HepG2 (cell line): ENCODE results near the gene EMC8. TPM values are rescaled to one million over a fixed set of nuclear protein-coding genes. Genes with fewer than 3 reads are reported as not detected.
A peak's percentile ranks its signal among the peaks of the same experiment; 100 is the strongest.

Experiments
- ATF6 ChIP-seq: sonication (generic); formaldehyde crosslinking; conservative IDR thresholded peaks from 2 replicates; pipeline ENCODE4 v1.4.0; 2020; ENCODE audit warnings: missing genetic modification reagents
- CAMTA2 ChIP-seq: sonication (generic); formaldehyde crosslinking; IDR thresholded peaks from 2 replicates; pipeline ENCODE4 v1.4.0; 2020; ENCODE audit warnings: mild to moderate bottlenecking, missing genetic modification reagents, borderline replicate concordance
- CREM ChIP-seq, 2 experiments: sonication (generic) in 1 of 2; formaldehyde crosslinking in 1 of 2; IDR thresholded peaks; 2 replicates each; pipeline versions ENCODE4 v1.4.0 to v1.6.1; 2016 to 2020; ENCODE audit warnings: antibody characterized with exemption in 1 of 2, mild to moderate bottlenecking in 1 of 2, missing genetic modification reagents in 1 of 2
- JUND ChIP-seq: sonication (generic); formaldehyde crosslinking; IDR thresholded peaks from 2 replicates; pipeline ENCODE4 v1.8.0; 2022; ENCODE audit warnings: mild to moderate bottlenecking, missing genetic modification reagents
- KLF12 ChIP-seq: sonication (generic); formaldehyde crosslinking; IDR thresholded peaks from 2 replicates; pipeline ENCODE4 v1.4.0; 2020; ENCODE audit warnings: missing genetic modification reagents, borderline replicate concordance
- MYNN ChIP-seq: sonication (generic); formaldehyde crosslinking; IDR thresholded peaks from 2 replicates; pipeline ENCODE4 v1.4.0; 2020; ENCODE audit warnings: mild to moderate bottlenecking, low read depth, missing genetic modification reagents
- PCBP2 ChIP-seq: fragments of 200-400 bp; formaldehyde crosslinking; optimal IDR thresholded peaks from 2 replicates; pipeline ENCODE3; 2018; ENCODE audit warnings: low read length, low read depth; ENCODE audit not compliant: poor library complexity, severe bottlenecking
- POLR2A ChIP-seq, 2 experiments: IDR thresholded peaks; 2 replicates each; pipeline ENCODE4 v1.6.1; 2011; ENCODE audit warnings: low read depth in 2 of 2, low read length in 2 of 2, mild to moderate bottlenecking in 1 of 2, moderate library complexity in 1 of 2; ENCODE audit not compliant: insufficient read depth in 1 of 2
- POLR2G ChIP-seq: fragments of 200-400 bp; formaldehyde crosslinking; IDR thresholded peaks from 2 replicates; pipeline ENCODE4 v1.6.1; 2018; ENCODE audit warnings: mild to moderate bottlenecking, low read depth, low read length, moderate library complexity
- RXRB ChIP-seq: IDR thresholded peaks from 2 replicates; pipeline ENCODE4 v1.6.1; 2016; ENCODE audit warnings: borderline replicate concordance, missing genetic modification reagents, missing compliant biosample characterization
- SALL1 ChIP-seq: sonication (generic); formaldehyde crosslinking; IDR thresholded peaks from 2 replicates; pipeline ENCODE4 v1.8.0; 2022; ENCODE audit warnings: mild to moderate bottlenecking, missing genetic modification reagents
- SCMH1 ChIP-seq: sonication (generic); formaldehyde crosslinking; IDR thresholded peaks from 2 replicates; pipeline ENCODE4 v1.9.0; 2021; ENCODE audit warnings: missing genetic modification reagents, mild to moderate bottlenecking, borderline replicate concordance
- SMAD1 ChIP-seq: sonication (generic); formaldehyde crosslinking; IDR thresholded peaks from 2 replicates; pipeline ENCODE4 v1.4.0; 2020; ENCODE audit warnings: missing genetic modification reagents, low read depth, mild to moderate bottlenecking, borderline replicate concordance
- SMARCC2 ChIP-seq: fragments of 450-650 bp; IDR thresholded peaks from 2 replicates; pipeline ENCODE4 v1.6.1; 2017; ENCODE audit warnings: antibody characterized with exemption, mild to moderate bottlenecking
- SRSF9 ChIP-seq: fragments of 200-400 bp; formaldehyde crosslinking; IDR thresholded peaks from 2 replicates; pipeline ENCODE4 v1.6.1; 2018; ENCODE audit warnings: borderline replicate concordance, mild to moderate bottlenecking, low read depth, low read length; ENCODE audit not compliant: insufficient read depth, poor library complexity, severe bottlenecking
- TBX3 ChIP-seq: fragments of 450-650 bp; IDR thresholded peaks from 2 replicates; pipeline ENCODE4 v1.6.1; 2017; ENCODE audit warnings: antibody characterized with exemption, mild to moderate bottlenecking, inconsistent platforms, borderline replicate concordance
- ZBED4 ChIP-seq: sonication (generic); formaldehyde crosslinking; IDR thresholded peaks from 2 replicates; pipeline ENCODE4 v1.4.0; 2020; ENCODE audit warnings: missing genetic modification reagents, borderline replicate concordance
- ZNF292 ChIP-seq: sonication (generic); formaldehyde crosslinking; IDR thresholded peaks from 2 replicates; pipeline ENCODE4 v1.8.1; 2022; ENCODE audit warnings: mild to moderate bottlenecking, low read depth, missing genetic modification reagents, borderline replicate concordance
- ZNF333 ChIP-seq: sonication (generic); formaldehyde crosslinking; IDR thresholded peaks from 2 replicates; pipeline ENCODE4 v1.4.0; 2020; ENCODE audit warnings: mild to moderate bottlenecking, missing genetic modification reagents, borderline replicate concordance
- ZNF335 ChIP-seq: sonication (generic); formaldehyde crosslinking; IDR thresholded peaks from 2 replicates; pipeline ENCODE4 v1.4.0; 2020; ENCODE audit warnings: missing genetic modification reagents
- ZNF564 ChIP-seq: sonication (generic); formaldehyde crosslinking; IDR thresholded peaks from 2 replicates; pipeline ENCODE4 v1.8.1; 2023; ENCODE audit warnings: mild to moderate bottlenecking, missing genetic modification reagents
- ZNF780A ChIP-seq: sonication (generic); formaldehyde crosslinking; IDR thresholded peaks from 2 replicates; pipeline ENCODE4 v1.8.0; 2022; ENCODE audit warnings: mild to moderate bottlenecking, missing genetic modification reagents, moderate library complexity
- ZNF891 ChIP-seq: sonication (generic); formaldehyde crosslinking; IDR thresholded peaks from 2 replicates; pipeline ENCODE4 v1.5.0; 2020; ENCODE audit warnings: mild to moderate bottlenecking, missing genetic modification reagents
- polyA plus RNA-seq, 8 experiments: library from polyadenylated mRNA; depleted of rRNA in 3 of 8; stranded (reverse) in 7 of 8; unstranded in 1 of 8; fragments of >200 nt; fragmentation: Illumina TruSeq in 4 of 8; extraction: Trizol in 4 of 8; gene quantifications; 2 replicates each; pipeline versions ENCODE4 v1.2.1 to v1.2.3, GENCODE V29; 2011 to 2016; ENCODE audit warnings: low read depth in 4 of 8, missing spikeins in 1 of 8, mixed read lengths in 1 of 8; ENCODE audit not compliant: insufficient read depth in 1 of 8
- total RNA-seq, 5 experiments: library from RNA; depleted of rRNA; stranded (reverse); fragments of >200 nt; fragmentation: Illumina TruSeq; extraction: Trizol; gene quantifications; 2 replicates each; pipeline ENCODE4 v1.2.3, GENCODE V29; 2016; ENCODE audit warnings: low read depth in 1 of 5

EMC8 gene
- total and polyA plus RNA-seq, 2 of the 13 experiments (the other 11 are each of a cell fraction or from before 2014, with no cell fraction given): 55.0 to 76.0 TPM

GRCh38 chr16:85847681-85848601 lies 48.6 kb upstream of the EMC8 start (continued):
- no peak for TF ChIP-seq SMARCC2
- no peak for TF ChIP-seq SRSF9
- peak; percentile 41 for TF ChIP-seq ZNF891 (CRISPR knock-in tag)
- TF ChIP-seq ZNF292 (CRISPR knock-in tag): peak; percentile 97
- TF ChIP-seq CAMTA2 (CRISPR knock-in tag): peak; percentile 49; the same call in 1 of the 2 replicates
- peak; percentile 57 to 82; a peak in 3 of 4 replicates for TF ChIP-seq POLR2A (IDR thresholded peaks at IDR 0.05; ENCODE audit: insufficient read depth in 1 of 2, low read depth in 2 of 2, low read length in 2 of 2)
- TF ChIP-seq TBX3: peak; percentile 44; the same call in 1 of the 2 replicates
- peak; percentile 64 for TF ChIP-seq POLR2G
- TF ChIP-seq PCBP2: no peak
- TF ChIP-seq KLF12: no peak
- TF ChIP-seq ZNF333: peak; percentile 54; the same call in 1 of the 2 replicates
- no peak for TF ChIP-seq ZNF335 (CRISPR knock-in tag)
- TF ChIP-seq ATF6 (CRISPR knock-in tag): no peak
- TF ChIP-seq JUND (CRISPR knock-in tag): no peak
- no peak for TF ChIP-seq MYNN
- peak; percentile 80 for TF ChIP-seq CREM (IDR thresholded peaks at IDR 0.05)
- TF ChIP-seq CREM (CRISPR knock-in tag; IDR thresholded peaks at IDR 0.05): no peak
- peak; percentile 81 for TF ChIP-seq RXRB (CRISPR knock-in tag)
- TF ChIP-seq SCMH1 (CRISPR knock-in tag): no peak
- peak; percentile 99 for TF ChIP-seq ZNF780A (CRISPR knock-in tag)
- TF ChIP-seq ZBED4: peak; percentile 75; the same call in 1 of the 2 replicates
- peak; percentile 99 for TF ChIP-seq SALL1 (CRISPR knock-in tag)
- TF ChIP-seq ZNF564: peak; percentile 90
- peak; percentile 64; the same call in 1 of the 2 replicates for TF ChIP-seq SMAD1 (CRISPR knock-in tag)
